Stomach (tissue), 4 donors: ENCODE data around the gene CLTC.

ENCODE experiments used
- POLR2A ChIP-seq, 4 donors: fragments of 450-650 bp; IDR thresholded peaks; one replicate each; pipeline ENCODE4 v1.6.1; 2016; ENCODE audit warnings: antibody characterized with exemption in 4 of 4, control low read depth in 2 of 4, mild to moderate bottlenecking in 1 of 4, moderate library complexity in 1 of 4
- POLR2AphosphoS5 ChIP-seq, 3 donors: sonication (generic); formaldehyde crosslinking; IDR thresholded peaks; one replicate each; pipeline ENCODE4 v1.6.1; 2016; ENCODE audit warnings: antibody characterized with exemption in 3 of 3
- TF ChIP-seq, protein P1 (sequence below), 7 experiments: fragments of 450-650 bp in 4 of 7; fragments of 200-600 bp in 3 of 7; sonication (generic) in 3 of 7; IDR thresholded peaks; one replicate each; pipeline ENCODE4 v1.5.1; 2016 to 2019; ENCODE audit warnings: antibody characterized with exemption in 7 of 7, control low read depth in 2 of 7, mild to moderate bottlenecking in 1 of 7

GRCh38 chr17:59678918-59679317 lies 59.2 kb downstream of the CLTC start:
- TF ChIP-seq POLR2A (IDR thresholded peaks at IDR 0.05) (no peak), POLR2AphosphoS5 (IDR thresholded peaks at IDR 0.05) (no peak)
- TF ChIP-seq, protein P1, sequence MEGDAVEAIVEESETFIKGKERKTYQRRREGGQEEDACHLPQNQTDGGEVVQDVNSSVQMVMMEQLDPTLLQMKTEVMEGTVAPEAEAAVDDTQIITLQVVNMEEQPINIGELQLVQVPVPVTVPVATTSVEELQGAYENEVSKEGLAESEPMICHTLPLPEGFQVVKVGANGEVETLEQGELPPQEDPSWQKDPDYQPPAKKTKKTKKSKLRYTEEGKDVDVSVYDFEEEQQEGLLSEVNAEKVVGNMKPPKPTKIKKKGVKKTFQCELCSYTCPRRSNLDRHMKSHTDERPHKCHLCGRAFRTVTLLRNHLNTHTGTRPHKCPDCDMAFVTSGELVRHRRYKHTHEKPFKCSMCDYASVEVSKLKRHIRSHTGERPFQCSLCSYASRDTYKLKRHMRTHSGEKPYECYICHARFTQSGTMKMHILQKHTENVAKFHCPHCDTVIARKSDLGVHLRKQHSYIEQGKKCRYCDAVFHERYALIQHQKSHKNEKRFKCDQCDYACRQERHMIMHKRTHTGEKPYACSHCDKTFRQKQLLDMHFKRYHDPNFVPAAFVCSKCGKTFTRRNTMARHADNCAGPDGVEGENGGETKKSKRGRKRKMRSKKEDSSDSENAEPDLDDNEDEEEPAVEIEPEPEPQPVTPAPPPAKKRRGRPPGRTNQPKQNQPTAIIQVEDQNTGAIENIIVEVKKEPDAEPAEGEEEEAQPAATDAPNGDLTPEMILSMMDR (IDR thresholded peaks at IDR 0.05): no peak
